PC-9 (cell line): ENCODE results near the gene ATAD3B.

Experiments used
- CTCF ChIP-seq: fragments of 200-600 bp; sonication (generic); conservative IDR thresholded peaks from 2 replicates; pipeline ENCODE4 v1.6.1; 2017; ENCODE audit warnings: mixed run types, antibody characterized with exemption, mild to moderate bottlenecking, moderate library complexity
- EZH2 ChIP-seq: fragments of 200-600 bp; sonication (generic); IDR thresholded peaks from 2 replicates; pipeline ENCODE4 v1.8.0; 2017; ENCODE audit warnings: antibody characterized with exemption, low read depth

DNA sequence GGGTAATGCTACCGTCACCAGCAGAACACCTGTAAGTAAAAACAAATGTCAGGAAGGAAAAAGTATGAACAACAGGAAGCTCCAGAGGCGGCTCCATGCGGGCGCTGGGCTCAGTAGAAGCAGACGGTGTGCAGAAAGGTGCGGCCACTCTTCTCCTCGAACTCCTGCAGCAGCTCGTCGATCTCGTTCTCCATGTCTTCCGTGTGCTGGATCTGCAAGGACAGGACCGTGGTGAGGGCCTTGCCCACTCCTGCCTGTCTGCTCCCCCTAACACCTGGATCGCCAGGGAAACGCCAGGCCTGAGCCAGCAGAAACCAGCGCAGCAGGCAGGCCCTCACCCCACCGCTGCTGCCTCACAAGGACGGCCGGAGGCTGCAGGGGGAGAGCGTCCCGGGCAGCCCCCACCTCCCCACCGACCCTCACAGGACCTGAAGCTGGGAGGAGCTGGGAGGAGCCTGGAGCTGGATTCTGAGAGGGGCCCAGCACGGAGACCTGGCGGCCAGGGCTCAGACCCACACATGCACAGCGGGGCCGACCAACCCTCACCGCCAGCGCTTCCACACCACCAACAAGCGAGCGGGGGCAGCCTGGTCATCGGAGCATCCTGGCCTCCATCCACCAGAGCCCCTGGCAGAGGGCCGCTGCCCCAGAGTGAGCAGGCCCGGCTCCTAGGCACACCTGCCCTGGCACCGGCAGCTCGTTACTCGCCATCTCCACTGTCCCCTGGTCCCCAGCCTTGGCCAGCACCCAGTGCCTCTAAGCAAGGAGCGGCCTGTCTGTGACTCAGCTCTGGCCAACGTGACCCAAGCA lies 70.6 kb downstream of the ATAD3B start:
- no peak for TF ChIP-seq CTCF
- TF ChIP-seq EZH2 = no peak
